Neural progenitor cell (in vitro differentiated cells): ENCODE data around the gene ZBTB42. TPM values are rescaled to one million over a fixed set of nuclear protein-coding genes. Genes with fewer than 3 reads are reported as not detected.

Experiments used
- DNase-seq: peaks from one replicate; pipeline ENCODE4 v3.0.0-alpha.2; 2016; ENCODE audit warnings: low spot score
- H2AFZ ChIP-seq: fragments of 200-600 bp; sonication (generic); replicated peaks from 2 replicates; pipeline ENCODE4 v1.6.1; 2016; ENCODE audit warnings: antibody characterized with exemption
- H3F3A ChIP-seq: fragments of 200-600 bp; sonication (generic); 2 replicates; pipeline ENCODE4 v1.6.1; 2016; ENCODE audit warnings: antibody characterized with exemption, low read depth
- H3K27ac ChIP-seq: fragments of 200-600 bp; sonication (generic); 2 replicates; pipeline ENCODE4 v1.5.1; 2016; ENCODE audit warnings: mild to moderate bottlenecking
- H3K27me3 ChIP-seq: fragments of 200-600 bp; sonication (generic); 2 replicates; pipeline ENCODE4 v1.6.1; 2016; ENCODE audit warnings: mild to moderate bottlenecking, moderate library complexity
- H3K36me3 ChIP-seq: fragments of 200-600 bp; sonication (generic); 2 replicates; pipeline ENCODE4 v1.5.1; 2016
- H3K4me1 ChIP-seq: fragments of 200-600 bp; sonication (generic); 2 replicates; pipeline ENCODE4 v1.6.1; 2016; ENCODE audit warnings: mixed run types
- H3K4me2 ChIP-seq: fragments of 200-600 bp; sonication (generic); 2 replicates; pipeline ENCODE4 v1.6.1; 2016
- H3K4me3 ChIP-seq: fragments of 200-600 bp; sonication (generic); 2 replicates; pipeline ENCODE4 v1.5.1; 2016
- H3K79me2 ChIP-seq: fragments of 200-600 bp; sonication (generic); 2 replicates; pipeline ENCODE4 v1.6.1; 2016; ENCODE audit warnings: low read depth
- H3K9ac ChIP-seq: fragments of 200-600 bp; sonication (generic); 2 replicates; pipeline ENCODE4 v1.6.1; 2016
- H3K9me3 ChIP-seq: fragments of 200-600 bp; sonication (generic); 2 replicates; pipeline ENCODE4 v1.5.1; 2016; ENCODE audit warnings: low read depth
- H4K20me1 ChIP-seq: fragments of 200-600 bp; sonication (generic); 2 replicates; pipeline ENCODE4 v1.6.1; 2016; ENCODE audit warnings: low read depth
- H3K27ac Mint-ChIP-seq: 3 replicates; pipeline ENCODE4 v1.8.0; 2021; ENCODE audit warnings: mixed read lengths
- H3K27me3 Mint-ChIP-seq: 2 replicates; pipeline ENCODE4 v1.8.0; 2022; ENCODE audit warnings: low read depth, mild to moderate bottlenecking, inconsistent platforms, moderate library complexity, mixed read lengths; ENCODE audit not compliant: insufficient read depth
- H3K36me3 Mint-ChIP-seq: 3 replicates; pipeline ENCODE4 v1.8.0; 2021; ENCODE audit warnings: mixed read lengths
- H3K4me1 Mint-ChIP-seq: 3 replicates; pipeline ENCODE4 v1.8.0; 2021; ENCODE audit warnings: mixed read lengths
- H3K4me3 Mint-ChIP-seq: 3 replicates; pipeline ENCODE4 v1.8.0; 2021; ENCODE audit warnings: mild to moderate bottlenecking, moderate library complexity, mixed read lengths
- H3K9me3 Mint-ChIP-seq: 3 replicates; pipeline ENCODE4 v1.8.0; 2020; ENCODE audit warnings: mixed read lengths
- EZH2 ChIP-seq: fragments of 200-600 bp; sonication (generic); IDR thresholded peaks from 2 replicates; pipeline ENCODE4 v1.6.1; 2017; ENCODE audit warnings: antibody characterized with exemption, mild to moderate bottlenecking, moderate library complexity
- EZH2phosphoT487 ChIP-seq: fragments of 200-600 bp; sonication (generic); IDR thresholded peaks from 2 replicates; pipeline ENCODE4 v1.6.1; 2017; ENCODE audit warnings: antibody characterized with exemption
- total RNA-seq: library from RNA; depleted of rRNA; stranded (reverse); fragments of >200 nt; gene quantifications from 2 replicates; pipeline ENCODE4 v1.2.3, GENCODE V29; 2015; ENCODE audit warnings: low replicate concordance
- TF ChIP-seq, protein P1 (sequence below): fragments of 200-600 bp; sonication (generic); IDR thresholded peaks from 2 replicates; pipeline ENCODE4 v1.5.1; 2017; ENCODE audit warnings: antibody characterized with exemption, mild to moderate bottlenecking

Gene ZBTB42
- total RNA-seq, 1 donor from 2014 or later: 0.41 TPM

DNA sequence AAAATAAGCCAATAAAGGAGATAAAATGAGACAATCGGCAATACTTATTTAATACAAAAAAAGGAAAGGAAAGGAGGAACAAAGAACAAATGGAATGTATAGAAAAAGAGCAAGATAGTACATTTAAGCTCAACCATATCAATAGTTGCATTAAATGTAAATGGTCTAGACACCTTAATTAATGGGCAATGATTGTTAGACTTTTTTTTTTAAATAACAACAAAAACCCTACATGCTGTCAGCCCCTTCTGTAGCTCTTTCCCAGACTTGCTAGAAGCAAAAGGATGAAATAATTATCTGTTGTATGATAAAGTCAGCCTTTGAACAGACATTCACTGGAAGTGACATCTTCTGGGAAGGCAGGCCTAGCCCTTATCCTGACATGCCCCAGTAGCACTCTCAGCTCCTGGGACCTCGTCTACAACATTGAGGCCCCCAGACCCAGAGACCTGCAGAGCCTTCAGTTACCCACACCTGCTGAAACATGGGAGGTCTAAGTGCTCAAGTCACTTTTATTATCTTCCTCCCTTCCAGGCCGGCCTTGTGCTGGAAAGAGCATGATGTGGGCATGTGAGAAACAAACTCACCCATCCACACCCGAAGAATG, 34.5 kb upstream of the ZBTB42 start:
- Histone ChIP-seq H3K4me2 (no peak overlapping the region), H3K9me3 (no peaks in the 10 kb centered on the region), H3F3A (peaks cover 7% of the 10 kb centered on the region), H4K20me1 (peaks cover 15% of the 10 kb centered on the region), H3K4me1 (peaks cover 4% of the 10 kb centered on the region), H3K4me3 (no peak overlapping the region), H3K27ac (no peak overlapping the region), H2AFZ (no peak overlapping the region), H3K9ac (no peak overlapping the region), H3K79me2 (no peaks in the 10 kb centered on the region), H3K36me3 (peaks cover 3% of the 10 kb centered on the region), H3K27me3 (no peaks in the 10 kb centered on the region)
- H3K9me3 Mint-ChIP-seq: peaks cover 2% of the 10 kb centered on the region
- no peak for TF ChIP-seq EZH2
- TF ChIP-seq, protein P1, sequence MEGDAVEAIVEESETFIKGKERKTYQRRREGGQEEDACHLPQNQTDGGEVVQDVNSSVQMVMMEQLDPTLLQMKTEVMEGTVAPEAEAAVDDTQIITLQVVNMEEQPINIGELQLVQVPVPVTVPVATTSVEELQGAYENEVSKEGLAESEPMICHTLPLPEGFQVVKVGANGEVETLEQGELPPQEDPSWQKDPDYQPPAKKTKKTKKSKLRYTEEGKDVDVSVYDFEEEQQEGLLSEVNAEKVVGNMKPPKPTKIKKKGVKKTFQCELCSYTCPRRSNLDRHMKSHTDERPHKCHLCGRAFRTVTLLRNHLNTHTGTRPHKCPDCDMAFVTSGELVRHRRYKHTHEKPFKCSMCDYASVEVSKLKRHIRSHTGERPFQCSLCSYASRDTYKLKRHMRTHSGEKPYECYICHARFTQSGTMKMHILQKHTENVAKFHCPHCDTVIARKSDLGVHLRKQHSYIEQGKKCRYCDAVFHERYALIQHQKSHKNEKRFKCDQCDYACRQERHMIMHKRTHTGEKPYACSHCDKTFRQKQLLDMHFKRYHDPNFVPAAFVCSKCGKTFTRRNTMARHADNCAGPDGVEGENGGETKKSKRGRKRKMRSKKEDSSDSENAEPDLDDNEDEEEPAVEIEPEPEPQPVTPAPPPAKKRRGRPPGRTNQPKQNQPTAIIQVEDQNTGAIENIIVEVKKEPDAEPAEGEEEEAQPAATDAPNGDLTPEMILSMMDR: no peak
- no peak for TF ChIP-seq EZH2phosphoT487
- H3K4me1 Mint-ChIP-seq: peaks cover 20% of the 10 kb centered on the region
- H3K27ac Mint-ChIP-seq: no peak overlapping the region
- H3K4me3 Mint-ChIP-seq: no peak overlapping the region
- peaks cover 27% of the 10 kb centered on the region for H3K36me3 Mint-ChIP-seq
- peaks cover 2% of the 10 kb centered on the region for H3K27me3 Mint-ChIP-seq
- no peak for DNase-seq

GRCh38 chr14:104766863-104767633, 33.9 kb upstream of the ZBTB42 start:
- no peak overlapping the region for H3K27ac Mint-ChIP-seq
- H3K27ac ChIP-seq: no peak overlapping the region
- no peaks in the 10 kb centered on the region for H3K27me3 ChIP-seq
- no peak overlapping the region for H3K4me2 ChIP-seq
- DNase-seq: no peak
- peaks cover 28% of the 10 kb centered on the region for H3K36me3 Mint-ChIP-seq
- no peaks in the 10 kb centered on the region for H3K9me3 ChIP-seq
- H3K27me3 Mint-ChIP-seq: peaks cover 2% of the 10 kb centered on the region
- peaks cover 2% of the 10 kb centered on the region for H3K9me3 Mint-ChIP-seq
- peaks cover 3% of the 10 kb centered on the region for H3K36me3 ChIP-seq
- peaks cover 14% of the 10 kb centered on the region for H4K20me1 ChIP-seq
- no peak overlapping the region for H3K9ac ChIP-seq
- H3F3A ChIP-seq: peaks cover 7% of the 10 kb centered on the region
- no peaks in the 10 kb centered on the region for H3K79me2 ChIP-seq
- H3K4me3 ChIP-seq: no peak overlapping the region
- peaks cover 20% of the 10 kb centered on the region for H3K4me1 Mint-ChIP-seq
- no peak overlapping the region for H3K4me3 Mint-ChIP-seq
- TF ChIP-seq, protein P1: no peak
- TF ChIP-seq EZH2 (no peak), EZH2phosphoT487 (no peak)
- no peak overlapping the region for H2AFZ ChIP-seq
- peaks cover 4% of the 10 kb centered on the region for H3K4me1 ChIP-seq

DNA sequence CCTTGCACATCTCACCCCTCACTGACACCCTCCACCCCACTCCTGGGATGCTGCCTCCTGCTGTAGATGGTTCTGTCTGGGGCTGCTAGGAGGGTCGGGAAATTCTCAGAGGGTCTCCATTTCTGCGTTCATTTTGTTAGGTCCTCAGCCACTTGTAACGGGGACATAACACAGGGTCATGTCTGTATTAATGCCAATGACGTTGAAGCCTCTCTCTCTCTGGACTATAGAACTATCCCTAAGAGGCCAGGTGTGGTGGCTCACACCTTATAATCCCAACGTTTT, 33.3 kb upstream of the ZBTB42 start:
- Mint-ChIP-seq H3K4me3 (no peak overlapping the region), H3K36me3 (peaks cover 26% of the 10 kb centered on the region), H3K9me3 (peaks cover 2% of the 10 kb centered on the region), H3K4me1 (peaks cover 20% of the 10 kb centered on the region), H3K27ac (no peak overlapping the region), H3K27me3 (peaks cover 2% of the 10 kb centered on the region)
- Histone ChIP-seq H3K27me3 (no peaks in the 10 kb centered on the region), H3K36me3 (peaks cover 3% of the 10 kb centered on the region), H3F3A (peaks cover 7% of the 10 kb centered on the region), H3K79me2 (no peaks in the 10 kb centered on the region), H3K9me3 (no peaks in the 10 kb centered on the region), H4K20me1 (peaks cover 14% of the 10 kb centered on the region), H3K4me3 (no peak overlapping the region), H3K9ac (no peak overlapping the region), H2AFZ (no peak overlapping the region), H3K4me1 (peaks cover 4% of the 10 kb centered on the region), H3K27ac (no peak overlapping the region), H3K4me2 (no peak overlapping the region)
- DNase-seq: no peak
- TF ChIP-seq, protein P1: no peak
- TF ChIP-seq EZH2phosphoT487 (no peak), EZH2 (no peak)
